ENCODE results near the gene PUDP. TPM values are rescaled to one million over a fixed set of nuclear protein-coding genes. Genes with fewer than 3 reads are reported as not detected.

PUDP gene
- total RNA-seq, 4 donors from 2014 or later, result 7.2 to 31.2 (median 22.8) TPM

DNA sequence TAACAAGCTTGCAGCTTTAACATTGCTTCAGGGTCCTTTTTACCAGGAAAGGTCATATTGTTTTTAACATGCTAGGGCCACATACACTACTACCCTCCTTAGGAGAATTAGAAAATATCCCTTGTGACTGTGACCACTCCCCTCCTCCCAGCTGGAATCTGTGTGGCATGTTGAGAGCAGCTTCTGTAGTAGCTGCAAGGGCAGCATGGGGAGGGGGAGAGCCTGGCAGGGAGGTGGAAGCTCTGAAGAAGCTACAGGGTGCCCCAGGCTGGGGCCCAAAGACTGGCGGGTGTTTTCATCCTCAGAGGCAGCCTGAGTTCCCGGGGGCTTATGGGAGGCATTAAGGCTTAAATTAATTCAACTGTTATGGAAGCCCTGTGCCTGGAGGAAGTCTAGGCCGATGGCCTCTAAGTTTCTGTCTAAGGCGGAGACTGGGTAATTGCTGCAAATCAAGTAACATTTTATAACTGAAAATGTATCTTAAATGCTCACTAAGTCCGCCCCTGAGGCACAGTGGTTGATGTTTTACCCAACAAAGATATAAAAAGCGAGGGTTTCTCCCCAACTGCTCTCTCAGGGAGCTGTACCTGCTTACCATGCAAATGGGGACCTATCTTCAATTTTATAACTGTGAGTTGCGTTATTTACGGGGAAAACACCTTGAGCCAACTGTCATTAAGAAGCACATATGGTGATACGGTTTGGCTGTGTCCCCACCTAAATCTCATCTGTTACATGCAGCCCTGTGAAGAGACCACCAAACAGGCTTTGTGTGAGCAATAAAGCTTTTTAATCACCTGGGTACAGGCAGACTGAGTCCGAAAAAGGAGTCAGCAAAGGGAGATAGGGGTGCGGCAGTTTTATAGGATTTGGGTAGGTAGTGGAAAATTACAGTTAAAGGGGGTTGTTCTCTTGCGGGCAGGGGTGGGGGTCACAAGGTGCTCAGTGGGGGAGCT lies 37.8 kb downstream of the PUDP start:
- TF ChIP-seq, protein P1, sequence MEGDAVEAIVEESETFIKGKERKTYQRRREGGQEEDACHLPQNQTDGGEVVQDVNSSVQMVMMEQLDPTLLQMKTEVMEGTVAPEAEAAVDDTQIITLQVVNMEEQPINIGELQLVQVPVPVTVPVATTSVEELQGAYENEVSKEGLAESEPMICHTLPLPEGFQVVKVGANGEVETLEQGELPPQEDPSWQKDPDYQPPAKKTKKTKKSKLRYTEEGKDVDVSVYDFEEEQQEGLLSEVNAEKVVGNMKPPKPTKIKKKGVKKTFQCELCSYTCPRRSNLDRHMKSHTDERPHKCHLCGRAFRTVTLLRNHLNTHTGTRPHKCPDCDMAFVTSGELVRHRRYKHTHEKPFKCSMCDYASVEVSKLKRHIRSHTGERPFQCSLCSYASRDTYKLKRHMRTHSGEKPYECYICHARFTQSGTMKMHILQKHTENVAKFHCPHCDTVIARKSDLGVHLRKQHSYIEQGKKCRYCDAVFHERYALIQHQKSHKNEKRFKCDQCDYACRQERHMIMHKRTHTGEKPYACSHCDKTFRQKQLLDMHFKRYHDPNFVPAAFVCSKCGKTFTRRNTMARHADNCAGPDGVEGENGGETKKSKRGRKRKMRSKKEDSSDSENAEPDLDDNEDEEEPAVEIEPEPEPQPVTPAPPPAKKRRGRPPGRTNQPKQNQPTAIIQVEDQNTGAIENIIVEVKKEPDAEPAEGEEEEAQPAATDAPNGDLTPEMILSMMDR (IDR thresholded peaks at IDR 0.05 in 4 of 5, conservative IDR thresholded peaks at IDR 0.05 in 1 of 5), result no peak
- TF ChIP-seq POLR2A (IDR thresholded peaks at IDR 0.05), result no peak
- Histone ChIP-seq H3K4me3 (no peak overlapping the region), H3K27me3 (no peaks in the 10 kb centered on the region), H3K9me3 (no peaks in the 10 kb centered on the region), H3K4me1 (peaks cover 0 to 4% of the 10 kb centered on the region in 2 donors), H3K36me3 (peaks cover 0 to 5% of the 10 kb centered on the region in 2 donors), H3K27ac (no peak overlapping the region)
- ATAC-seq (no peak), DNase-seq (no peak)
- in situ Hi-C loops (cut with MboI; ENCODE audit: low sequenced_read_pairs in 4 of 4), result no loop called here
- intact Hi-C loops (cut with DNase I; ENCODE audit: low total_unique reads), result no loop called here

DNA sequence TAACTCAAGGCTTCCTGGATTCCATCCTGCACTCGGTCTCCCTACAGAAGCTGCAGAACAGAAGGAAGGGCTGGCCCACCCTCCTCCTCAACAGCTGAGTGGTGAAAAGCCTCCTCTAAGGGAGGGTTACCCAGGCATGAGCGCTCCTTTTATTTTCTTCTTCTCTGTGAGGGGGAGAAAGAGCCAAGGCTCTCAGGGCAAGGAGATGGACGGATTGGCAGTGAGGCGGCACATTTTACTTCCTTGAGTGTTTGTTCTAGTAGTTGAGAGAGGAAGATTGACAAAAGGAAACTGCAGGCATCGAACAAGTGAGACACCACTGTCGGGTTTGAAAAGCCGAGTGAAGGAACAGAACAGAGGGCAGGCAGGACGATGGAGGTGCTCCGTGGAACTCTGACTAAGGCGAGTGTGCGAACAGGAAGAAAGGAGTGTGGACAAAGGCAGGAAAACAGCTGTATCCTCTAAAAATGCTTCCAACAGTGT lies 38.9 kb downstream of the PUDP start:
- Histone ChIP-seq H3K27ac (peak overlapping the region in 1 of 4 donors; percentile 15), H3K4me3 (no peak overlapping the region), H3K36me3 (peaks cover 0 to 13% of the 10 kb centered on the region in 2 donors), H3K4me1 (no peaks in the 10 kb centered on the region), H3K9me3 (no peaks in the 10 kb centered on the region), H3K27me3 (no peaks in the 10 kb centered on the region)
- TF ChIP-seq, protein P1 (IDR thresholded peaks at IDR 0.05 in 4 of 5, conservative IDR thresholded peaks at IDR 0.05 in 1 of 5), result no peak
- TF ChIP-seq POLR2A (IDR thresholded peaks at IDR 0.05), result no peak
- intact Hi-C loops (cut with DNase I; ENCODE audit: low total_unique reads), result no loop called here
- no peak for ATAC-seq
- in situ Hi-C loops (cut with MboI; ENCODE audit: low sequenced_read_pairs in 4 of 4), result no loop called here
- DNase-seq, result no peak

DNA sequence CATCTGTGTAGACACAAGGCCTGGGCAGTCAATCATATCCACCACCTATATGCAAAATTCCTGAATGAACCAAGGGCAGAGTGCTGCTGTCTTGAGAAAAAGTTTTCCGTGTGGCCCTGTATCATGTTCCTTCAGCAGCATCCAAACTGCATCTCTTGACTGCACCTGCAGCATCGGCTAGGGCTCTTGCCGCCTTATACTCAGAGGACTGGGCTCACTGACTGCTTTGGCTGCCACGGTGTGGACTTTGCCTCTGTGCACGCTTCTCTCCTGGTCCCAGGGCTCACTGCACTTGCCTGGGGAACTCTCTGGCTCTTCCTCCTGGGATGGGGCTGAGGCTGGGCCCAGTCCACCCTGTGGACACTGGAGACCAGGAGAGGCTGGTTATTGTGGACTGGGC lies 39.9 kb downstream of the PUDP start:
- H3K27ac ChIP-seq, result no peak overlapping the region
- DNase-seq (no peak), ATAC-seq (no peak)
- H3K36me3 ChIP-seq, result peaks cover 0 to 21% of the 10 kb centered on the region in 2 donors
- in situ Hi-C loops (cut with MboI; ENCODE audit: low sequenced_read_pairs in 4 of 4), result no loop called here
- TF ChIP-seq, protein P1 (IDR thresholded peaks at IDR 0.05 in 4 of 5, conservative IDR thresholded peaks at IDR 0.05 in 1 of 5), result no peak
- no peak for TF ChIP-seq POLR2A (IDR thresholded peaks at IDR 0.05)
- H3K9me3 ChIP-seq, result no peaks in the 10 kb centered on the region
- no peaks in the 10 kb centered on the region for H3K4me1 ChIP-seq
- intact Hi-C loops (cut with DNase I; ENCODE audit: low total_unique reads), result no loop called here
- no peaks in the 10 kb centered on the region for H3K27me3 ChIP-seq
- no peak overlapping the region for H3K4me3 ChIP-seq

DNA sequence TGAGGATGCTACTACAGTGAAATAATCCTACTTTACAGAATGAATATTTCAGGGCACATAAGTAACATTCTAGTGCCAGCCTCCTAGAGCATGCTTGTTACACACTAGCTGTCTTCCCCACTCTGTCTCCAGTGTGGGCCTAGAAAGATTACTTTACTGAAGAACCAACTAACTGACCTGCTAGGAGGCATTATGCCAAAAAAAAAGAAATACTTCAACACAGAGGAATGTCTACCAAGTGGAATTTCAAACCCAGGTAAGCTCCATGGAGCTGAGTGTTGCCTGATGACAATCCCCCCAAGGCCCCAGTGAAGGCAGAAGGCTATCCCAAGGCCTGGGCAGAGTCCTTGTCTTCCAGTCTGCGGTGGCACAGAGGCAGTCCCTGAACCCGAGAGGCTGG lies 41.3 kb downstream of the PUDP start:
- TF ChIP-seq, protein P1 (IDR thresholded peaks at IDR 0.05 in 4 of 5, conservative IDR thresholded peaks at IDR 0.05 in 1 of 5), result no peak
- no peak for TF ChIP-seq POLR2A (IDR thresholded peaks at IDR 0.05)
- no peak for DNase-seq
- intact Hi-C loops (cut with DNase I; ENCODE audit: low total_unique reads), result no loop called here
- H3K27me3 ChIP-seq, result no peaks in the 10 kb centered on the region
- H3K27ac ChIP-seq, result no peak overlapping the region
- no peak overlapping the region for H3K4me3 ChIP-seq
- in situ Hi-C loops (cut with MboI; ENCODE audit: low sequenced_read_pairs in 4 of 4), result no loop called here
- no peaks in the 10 kb centered on the region for H3K4me1 ChIP-seq
- ATAC-seq, result no peak
- no peaks in the 10 kb centered on the region for H3K9me3 ChIP-seq
- H3K36me3 ChIP-seq, result peaks cover 0 to 24% of the 10 kb centered on the region in 2 donors

All from gastrocnemius medialis (tissue), 4 donors.